Measurements from ENCODE around the gene SLC39A2. TPM values are rescaled to one million over a fixed set of nuclear protein-coding genes. Genes with fewer than 3 reads are reported as not detected.

The SLC39A2 gene
- total and polyA plus RNA-seq, 9 of the 15 experiments (the other 6 are each of a cell fraction or from before 2014, with no cell fraction given): 0.06 to 0.09 TPM; not detected in 7

DNA sequence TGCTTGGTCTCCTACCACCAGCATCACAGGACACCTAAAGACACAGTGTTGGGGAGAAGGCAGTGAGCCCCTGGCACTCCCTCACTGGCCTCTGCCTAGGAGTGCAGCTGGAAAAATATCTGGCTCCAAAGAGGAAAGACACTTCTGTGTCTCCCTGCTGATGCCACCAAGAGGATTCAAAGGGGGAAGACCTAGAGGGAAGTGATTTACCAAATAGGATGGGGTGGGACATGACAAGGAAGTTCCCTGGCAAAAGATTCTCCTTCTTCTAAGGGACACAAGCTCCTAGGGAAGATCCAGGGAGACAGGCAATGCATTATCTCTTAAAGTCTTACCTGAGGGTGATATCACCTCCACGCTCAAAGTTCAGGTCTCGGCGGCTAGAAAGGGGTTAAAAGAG is 19.7 kb downstream of the SLC39A2 start:
- Histone ChIP-seq H3K4me1 (replicated peaks in 1 of 2; ENCODE audit: control insufficient read depth in 2 of 2, insufficient read depth in 2 of 2, low read length in 2 of 2) (peaks cover 5 to 22% of the 10 kb centered on the region in 2 experiments; a peak in 3 of 5 replicates), H3K27me3 (ENCODE audit: control insufficient read depth in 2 of 2, insufficient read depth in 2 of 2, low read length in 2 of 2) (no peaks in the 10 kb centered on the region), H3K9ac (ENCODE audit: insufficient read depth in 1 of 2, low read depth in 2 of 2, low read length in 2 of 2) (no peak overlapping the region), H3K9me3 (replicated peaks; ENCODE audit: control insufficient read depth, insufficient read depth, low read depth, low read length) (no peaks in the 10 kb centered on the region), H2AFZ (ENCODE audit: low read depth, low read length) (no peak overlapping the region), H3K4me2 (ENCODE audit: insufficient read depth, low read length) (no peak overlapping the region), H3K4me3 (no peak overlapping the region), H3K27ac (ENCODE audit: extremely low read depth, low read depth, low read length) (no peak overlapping the region), H3K79me2 (ENCODE audit: control insufficient read depth, insufficient read depth, low read length) (peaks cover 10% of the 10 kb centered on the region; the same call in 2 of the 3 replicates), H3K36me3 (ENCODE audit: control insufficient read depth, insufficient read depth, low read length) (peaks cover 37% of the 10 kb centered on the region; the same call in 1 of the 3 replicates), H3K9me1 (ENCODE audit: control insufficient read depth, insufficient read depth, low read length) (no peaks in the 10 kb centered on the region), H4K20me1 (replicated peaks; ENCODE audit: control insufficient read depth, insufficient read depth, low read length) (no peaks in the 10 kb centered on the region)
- FAIRE-seq (no peak), DNase-seq (ENCODE audit: extremely low read depth in 1 of 4, low spot score in 3 of 4) (no peak), ATAC-seq (no peak)
- WGBS (ENCODE audit: insufficient coverage, low coverage, missing lambda C conversion rate): 90% methylated on average over 3 of the region's 3 CpGs
- no TSS peak for BruUV-seq (replicated peaks)
- CTCF ChIA-PET (ENCODE audit: low intra/inter-chr PET ratio): interaction anchor here (0.7 to 1.1 kb wide), 2 partner anchors 21 to 48 kb away, joined by 3 read pairs; no protein-coding TSS in a partner anchor
- in situ Hi-C loops (cut with MboI): no loop called here
- POLR2A ChIA-PET: interaction anchor here (1.2 kb wide), 3 partner anchors 13 to 21 kb away, joined by 3 to 4 read pairs (median 3); no protein-coding TSS in a partner anchor
- intact Hi-C loops (cut with micrococcal nuclease): no loop called here
- no peak for TF ChIP-seq NRF1 (conservative IDR thresholded peaks at IDR 0.05 in 1 of 2, IDR thresholded peaks at IDR 0.05 in 1 of 2)
- no peak for TF ChIP-seq ZBTB5 (IDR thresholded peaks at IDR 0.05)
- no peak for TF ChIP-seq ZEB2 (IDR thresholded peaks at IDR 0.05)
- no peak for TF ChIP-seq RREB1 (CRISPR knock-in tag; IDR thresholded peaks at IDR 0.05)
- TF ChIP-seq, protein P1, sequence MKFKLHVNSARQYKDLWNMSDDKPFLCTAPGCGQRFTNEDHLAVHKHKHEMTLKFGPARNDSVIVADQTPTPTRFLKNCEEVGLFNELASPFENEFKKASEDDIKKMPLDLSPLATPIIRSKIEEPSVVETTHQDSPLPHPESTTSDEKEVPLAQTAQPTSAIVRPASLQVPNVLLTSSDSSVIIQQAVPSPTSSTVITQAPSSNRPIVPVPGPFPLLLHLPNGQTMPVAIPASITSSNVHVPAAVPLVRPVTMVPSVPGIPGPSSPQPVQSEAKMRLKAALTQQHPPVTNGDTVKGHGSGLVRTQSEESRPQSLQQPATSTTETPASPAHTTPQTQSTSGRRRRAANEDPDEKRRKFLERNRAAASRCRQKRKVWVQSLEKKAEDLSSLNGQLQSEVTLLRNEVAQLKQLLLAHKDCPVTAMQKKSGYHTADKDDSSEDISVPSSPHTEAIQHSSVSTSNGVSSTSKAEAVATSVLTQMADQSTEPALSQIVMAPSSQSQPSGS (CRISPR knock-in tag; IDR thresholded peaks at IDR 0.05): no peak
- TF ChIP-seq DDX20 (tag; IDR thresholded peaks at IDR 0.05; ENCODE audit: low read depth): no peak
- TF ChIP-seq ZKSCAN1 (IDR thresholded peaks at IDR 0.05; ENCODE audit: low read depth, low read length): no peak
- TF ChIP-seq LARP7 (IDR thresholded peaks at IDR 0.05): no peak
- TF ChIP-seq PYGO2 (tag; IDR thresholded peaks at IDR 0.05): no peak
- TF ChIP-seq TCF7 (IDR thresholded peaks at IDR 0.05; ENCODE audit: borderline replicate concordance): no peak
- no peak for TF ChIP-seq ZNF655 (CRISPR knock-in tag; IDR thresholded peaks at IDR 0.05)
- no peak for TF ChIP-seq MED1 (CRISPR knock-in tag; IDR thresholded peaks at IDR 0.05; ENCODE audit: borderline replicate concordance)
- no peak for TF ChIP-seq KLF1 (tag; IDR thresholded peaks at IDR 0.05)
- no peak for TF ChIP-seq NFATC3 (IDR thresholded peaks at IDR 0.05)

All from K562 (cell line).